Progenitor cell of endocrine pancreas (in vitro differentiated cells): ENCODE results near the gene SLC9A7. TPM values are rescaled to one million over a fixed set of nuclear protein-coding genes. Genes with fewer than 3 reads are reported as not detected.

Experiments used
- DNase-seq: peaks from one replicate; pipeline ENCODE4 v3.0.0; 2021; ENCODE audit warnings: low spot score; ENCODE audit not compliant: unreplicated experiment
- H3K27ac Mint-ChIP-seq: 2 replicates; pipeline ENCODE4 v1.8.0; 2021; ENCODE audit warnings: mild to moderate bottlenecking, moderate library complexity, mixed read lengths
- H3K27me3 Mint-ChIP-seq: 2 replicates; pipeline ENCODE4 v1.8.0; 2021; ENCODE audit warnings: mixed read lengths
- H3K36me3 Mint-ChIP-seq: 2 replicates; pipeline ENCODE4 v1.8.0; 2022; ENCODE audit warnings: mixed read lengths; ENCODE audit not compliant: insufficient read depth
- H3K4me1 Mint-ChIP-seq: 2 replicates; pipeline ENCODE4 v1.8.0; 2021; ENCODE audit warnings: low read depth, mixed read lengths
- H3K4me3 Mint-ChIP-seq: 2 replicates; pipeline ENCODE4 v1.8.0; 2021; ENCODE audit warnings: low read depth, mild to moderate bottlenecking, moderate library complexity, mixed read lengths
- H3K9me3 Mint-ChIP-seq: 2 replicates; pipeline ENCODE4 v1.8.0; 2021; ENCODE audit warnings: low read depth, mixed read lengths
- total RNA-seq: library from RNA; stranded (reverse); gene quantifications from 2 replicates; pipeline ENCODE4 v1.2.1, GENCODE V29; 2021
- TF ChIP-seq, protein P1 (sequence below): fragments of 200-600 bp; sonication (generic); IDR thresholded peaks from one replicate; pipeline ENCODE4 v1.5.0; 2021; ENCODE audit warnings: antibody characterized with exemption, mild to moderate bottlenecking; ENCODE audit not compliant: unreplicated experiment

SLC9A7 gene
- total RNA-seq, 1 donor from 2014 or later = 9.5 TPM

GRCh38 chrX:46628460-46629371 is 130.2 kb downstream of the SLC9A7 start:
- Mint-ChIP-seq H3K9me3 (peaks cover 13% of the 10 kb centered on the region), H3K4me1 (peaks cover 9% of the 10 kb centered on the region), H3K4me3 (no peak overlapping the region), H3K27me3 (no peaks in the 10 kb centered on the region), H3K27ac (no peak overlapping the region), H3K36me3 (peaks cover 4% of the 10 kb centered on the region)
- TF ChIP-seq, protein P1, sequence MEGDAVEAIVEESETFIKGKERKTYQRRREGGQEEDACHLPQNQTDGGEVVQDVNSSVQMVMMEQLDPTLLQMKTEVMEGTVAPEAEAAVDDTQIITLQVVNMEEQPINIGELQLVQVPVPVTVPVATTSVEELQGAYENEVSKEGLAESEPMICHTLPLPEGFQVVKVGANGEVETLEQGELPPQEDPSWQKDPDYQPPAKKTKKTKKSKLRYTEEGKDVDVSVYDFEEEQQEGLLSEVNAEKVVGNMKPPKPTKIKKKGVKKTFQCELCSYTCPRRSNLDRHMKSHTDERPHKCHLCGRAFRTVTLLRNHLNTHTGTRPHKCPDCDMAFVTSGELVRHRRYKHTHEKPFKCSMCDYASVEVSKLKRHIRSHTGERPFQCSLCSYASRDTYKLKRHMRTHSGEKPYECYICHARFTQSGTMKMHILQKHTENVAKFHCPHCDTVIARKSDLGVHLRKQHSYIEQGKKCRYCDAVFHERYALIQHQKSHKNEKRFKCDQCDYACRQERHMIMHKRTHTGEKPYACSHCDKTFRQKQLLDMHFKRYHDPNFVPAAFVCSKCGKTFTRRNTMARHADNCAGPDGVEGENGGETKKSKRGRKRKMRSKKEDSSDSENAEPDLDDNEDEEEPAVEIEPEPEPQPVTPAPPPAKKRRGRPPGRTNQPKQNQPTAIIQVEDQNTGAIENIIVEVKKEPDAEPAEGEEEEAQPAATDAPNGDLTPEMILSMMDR = no peak
- DNase-seq = no peak

GRCh38 chrX:46627711-46628419 is 131.1 kb downstream of the SLC9A7 start:
- no peak overlapping the region for H3K27ac Mint-ChIP-seq
- no peaks in the 10 kb centered on the region for H3K27me3 Mint-ChIP-seq
- peaks cover 9% of the 10 kb centered on the region for H3K4me1 Mint-ChIP-seq
- H3K4me3 Mint-ChIP-seq = no peak overlapping the region
- H3K9me3 Mint-ChIP-seq = peaks cover 10% of the 10 kb centered on the region
- TF ChIP-seq, protein P1 = no peak
- no peak for DNase-seq
- peaks cover 4% of the 10 kb centered on the region for H3K36me3 Mint-ChIP-seq

DNA sequence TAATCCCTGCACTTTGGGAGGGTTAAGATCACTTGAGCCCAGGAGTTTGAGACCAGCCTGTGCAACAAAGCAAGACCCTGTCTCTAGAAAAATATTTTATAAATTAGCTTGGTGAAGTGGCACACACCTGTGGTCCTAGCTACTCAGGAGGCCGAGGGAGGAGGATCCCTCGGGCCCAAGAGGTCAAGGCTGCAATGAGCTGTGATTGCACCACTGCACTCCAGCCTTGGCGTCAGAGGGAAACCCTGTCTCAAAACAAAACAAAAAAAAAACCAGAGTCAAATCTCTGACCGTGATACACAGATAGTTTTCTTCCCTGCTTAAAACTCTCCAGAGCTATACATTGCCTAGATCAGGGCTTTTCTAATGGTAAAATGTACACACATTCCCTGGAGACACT is 131.9 kb downstream of the SLC9A7 start:
- no peaks in the 10 kb centered on the region for H3K27me3 Mint-ChIP-seq
- H3K4me1 Mint-ChIP-seq = peaks cover 9% of the 10 kb centered on the region
- H3K36me3 Mint-ChIP-seq = peaks cover 4% of the 10 kb centered on the region
- no peak for DNase-seq
- H3K27ac Mint-ChIP-seq = no peak overlapping the region
- H3K4me3 Mint-ChIP-seq = no peak overlapping the region
- H3K9me3 Mint-ChIP-seq = peaks cover 5% of the 10 kb centered on the region
- TF ChIP-seq, protein P1 = no peak

GRCh38 chrX:46626566-46626965 is 132.4 kb downstream of the SLC9A7 start:
- Mint-ChIP-seq H3K4me1 (peaks cover 9% of the 10 kb centered on the region), H3K9me3 (peaks cover 3% of the 10 kb centered on the region), H3K36me3 (peaks cover 2% of the 10 kb centered on the region), H3K27ac (no peak overlapping the region), H3K4me3 (no peak overlapping the region), H3K27me3 (no peaks in the 10 kb centered on the region)
- no peak for DNase-seq
- TF ChIP-seq, protein P1 = no peak

- H3K4me3 Mint-ChIP-seq = no peak overlapping the region
- H3K27ac Mint-ChIP-seq = no peak overlapping the region
- TF ChIP-seq, protein P1 = no peak
- H3K27me3 Mint-ChIP-seq = no peaks in the 10 kb centered on the region
- DNase-seq = no peak
- H3K36me3 Mint-ChIP-seq = peaks cover 6% of the 10 kb centered on the region
- peaks cover 3% of the 10 kb centered on the region for H3K9me3 Mint-ChIP-seq
- peaks cover 9% of the 10 kb centered on the region for H3K4me1 Mint-ChIP-seq
Measured at GRCh38 chrX:46624090-46624786, 134.7 kb downstream of the SLC9A7 start.
